Activated B cell treated with CpG ODN at 0.5 μM for 24 hours (primary cell): ENCODE results near the gene CNDP2. TPM values are rescaled to one million over a fixed set of nuclear protein-coding genes. Genes with fewer than 3 reads are reported as not detected.

Experiments
- ATAC-seq: fragments of 200-7000 bp; cut with Tn5 transposase; one replicate; pipeline ENCODE4 v1.10.0; 2021; ENCODE audit warnings: low read depth, mild to moderate bottlenecking, moderate library complexity
- CTCF ChIA-PET: fragments of 350-600 bp; sonication (Branson Sonifier 250); formaldehyde crosslinking; loops from one replicate; lab custom pipeline; 2021; ENCODE audit warnings: antibody characterized with exemption; lab: Charles Lee
- POLR2A ChIA-PET: fragments of 350-600 bp; sonication (Branson Sonifier 250); formaldehyde crosslinking; loops from one replicate; lab custom pipeline; 2021; ENCODE audit warnings: antibody characterized with exemption; lab: Charles Lee
- DNase-seq: peaks from one replicate; pipeline ENCODE4 v3.0.0; 2022
- H3K27ac Mint-ChIP-seq: one replicate; pipeline ENCODE4 v1.8.0; 2020; ENCODE audit warnings: mixed read lengths
- H3K27me3 Mint-ChIP-seq: one replicate; pipeline ENCODE4 v1.8.0; 2021; ENCODE audit warnings: mixed read lengths
- H3K36me3 Mint-ChIP-seq: one replicate; pipeline ENCODE4 v1.8.0; 2021; ENCODE audit warnings: low read depth, mixed read lengths
- H3K4me1 Mint-ChIP-seq: one replicate; pipeline ENCODE4 v1.8.0; 2021; ENCODE audit warnings: mixed read lengths
- H3K4me3 Mint-ChIP-seq: one replicate; pipeline ENCODE4 v1.8.0; 2020; ENCODE audit warnings: mild to moderate bottlenecking, mixed read lengths
- H3K9me3 Mint-ChIP-seq: one replicate; pipeline ENCODE4 v1.8.0; 2020; ENCODE audit warnings: mixed read lengths
- intact Hi-C: fragments of 100-400 bp; cut with micrococcal nuclease; formaldehyde crosslinking; loops from one replicate; pipeline ENCODE4 v1.15.1; 2024
- total RNA-seq: library from RNA; stranded (reverse); gene quantifications from 2 replicates; pipeline ENCODE4 v1.2.3, GENCODE V29; 2022
- TF ChIP-seq, protein P1 (sequence below): fragments of 200-600 bp; IDR thresholded peaks from one replicate; pipeline ENCODE4 v1.8.0; 2022; ENCODE audit warnings: antibody characterized with exemption, mild to moderate bottlenecking

Gene CNDP2
- total RNA-seq, 1 donor from 2014 or later: 208 TPM

DNA sequence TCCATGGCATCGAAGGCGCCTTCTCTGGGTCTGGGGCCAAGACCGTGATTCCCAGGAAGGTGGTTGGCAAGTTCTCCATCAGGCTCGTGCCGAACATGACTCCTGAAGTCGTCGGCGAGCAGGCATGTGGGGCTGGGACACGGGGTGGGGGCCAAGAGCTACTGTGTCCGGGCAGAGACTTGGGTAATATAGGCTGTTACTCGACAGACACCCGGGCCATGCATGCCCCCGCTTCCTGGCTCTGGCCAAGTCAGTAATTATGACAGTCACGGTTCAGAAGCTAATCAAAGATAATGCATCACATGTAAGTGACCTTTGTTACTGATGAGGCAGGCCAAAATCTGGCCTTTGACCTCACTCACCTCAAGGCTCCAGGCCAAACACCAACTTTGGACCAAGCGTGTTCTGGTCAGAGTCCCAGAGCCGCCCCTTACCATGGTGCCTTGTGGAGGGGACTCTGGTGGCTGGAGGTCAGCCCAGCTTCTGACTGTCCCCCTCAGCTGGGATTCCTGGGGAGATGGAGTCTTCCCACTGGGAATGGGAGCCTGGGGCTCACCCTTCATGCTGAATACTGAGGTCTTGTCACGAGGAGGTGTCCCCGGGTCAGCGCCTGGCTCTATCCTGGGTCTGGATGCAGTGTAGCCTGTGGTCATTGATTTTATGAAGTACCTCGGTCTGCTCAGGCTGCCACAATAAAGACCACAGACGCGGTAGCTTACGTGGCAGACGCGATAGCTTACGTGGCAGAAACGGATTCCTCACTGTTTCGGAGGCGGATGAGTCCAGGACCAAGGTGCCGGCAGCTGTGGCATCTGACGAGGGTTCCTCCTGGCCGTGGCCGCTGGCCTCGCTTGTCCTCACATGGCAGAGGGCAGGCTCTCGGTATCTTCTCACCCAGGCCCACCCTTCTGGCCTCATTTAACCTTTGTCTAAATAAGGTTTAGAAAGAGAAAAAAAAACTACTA is 20.4 kb downstream of the CNDP2 start:
- no peak for DNase-seq
- Mint-ChIP-seq H3K4me1 (no peaks in the 10 kb centered on the region), H3K4me3 (no peak overlapping the region), H3K9me3 (no peaks in the 10 kb centered on the region), H3K27me3 (no peaks in the 10 kb centered on the region), H3K36me3 (peaks cover 93% of the 10 kb centered on the region), H3K27ac (no peak overlapping the region)
- TF ChIP-seq, protein P1, sequence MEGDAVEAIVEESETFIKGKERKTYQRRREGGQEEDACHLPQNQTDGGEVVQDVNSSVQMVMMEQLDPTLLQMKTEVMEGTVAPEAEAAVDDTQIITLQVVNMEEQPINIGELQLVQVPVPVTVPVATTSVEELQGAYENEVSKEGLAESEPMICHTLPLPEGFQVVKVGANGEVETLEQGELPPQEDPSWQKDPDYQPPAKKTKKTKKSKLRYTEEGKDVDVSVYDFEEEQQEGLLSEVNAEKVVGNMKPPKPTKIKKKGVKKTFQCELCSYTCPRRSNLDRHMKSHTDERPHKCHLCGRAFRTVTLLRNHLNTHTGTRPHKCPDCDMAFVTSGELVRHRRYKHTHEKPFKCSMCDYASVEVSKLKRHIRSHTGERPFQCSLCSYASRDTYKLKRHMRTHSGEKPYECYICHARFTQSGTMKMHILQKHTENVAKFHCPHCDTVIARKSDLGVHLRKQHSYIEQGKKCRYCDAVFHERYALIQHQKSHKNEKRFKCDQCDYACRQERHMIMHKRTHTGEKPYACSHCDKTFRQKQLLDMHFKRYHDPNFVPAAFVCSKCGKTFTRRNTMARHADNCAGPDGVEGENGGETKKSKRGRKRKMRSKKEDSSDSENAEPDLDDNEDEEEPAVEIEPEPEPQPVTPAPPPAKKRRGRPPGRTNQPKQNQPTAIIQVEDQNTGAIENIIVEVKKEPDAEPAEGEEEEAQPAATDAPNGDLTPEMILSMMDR: no peak
- intact Hi-C loops: no loop called here
- ChIA-PET CTCF (no interaction called here), POLR2A (no interaction called here)
- ATAC-seq: no peak

DNA sequence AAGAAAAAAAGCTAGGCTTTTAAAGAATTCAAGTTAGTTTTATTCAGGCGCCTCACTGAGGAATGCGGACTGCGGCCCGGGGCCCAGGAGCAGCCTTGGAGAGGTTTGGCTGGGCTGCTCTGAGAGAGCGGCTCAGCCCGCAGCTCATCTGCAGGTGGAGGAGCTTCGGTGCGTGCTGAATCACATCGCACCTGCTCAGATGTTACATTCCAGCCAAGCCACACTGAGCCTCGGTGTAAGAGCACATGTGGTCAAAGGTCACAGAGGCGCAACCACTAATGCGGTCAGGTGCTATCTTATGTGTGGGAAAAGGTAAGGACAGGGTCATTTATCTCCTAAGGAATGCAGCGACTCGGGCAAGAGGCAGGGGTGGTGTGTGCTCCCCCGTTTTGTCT is 21.1 kb downstream of the CNDP2 start:
- Mint-ChIP-seq H3K36me3 (peaks cover 94% of the 10 kb centered on the region), H3K27ac (no peak overlapping the region)

DNA sequence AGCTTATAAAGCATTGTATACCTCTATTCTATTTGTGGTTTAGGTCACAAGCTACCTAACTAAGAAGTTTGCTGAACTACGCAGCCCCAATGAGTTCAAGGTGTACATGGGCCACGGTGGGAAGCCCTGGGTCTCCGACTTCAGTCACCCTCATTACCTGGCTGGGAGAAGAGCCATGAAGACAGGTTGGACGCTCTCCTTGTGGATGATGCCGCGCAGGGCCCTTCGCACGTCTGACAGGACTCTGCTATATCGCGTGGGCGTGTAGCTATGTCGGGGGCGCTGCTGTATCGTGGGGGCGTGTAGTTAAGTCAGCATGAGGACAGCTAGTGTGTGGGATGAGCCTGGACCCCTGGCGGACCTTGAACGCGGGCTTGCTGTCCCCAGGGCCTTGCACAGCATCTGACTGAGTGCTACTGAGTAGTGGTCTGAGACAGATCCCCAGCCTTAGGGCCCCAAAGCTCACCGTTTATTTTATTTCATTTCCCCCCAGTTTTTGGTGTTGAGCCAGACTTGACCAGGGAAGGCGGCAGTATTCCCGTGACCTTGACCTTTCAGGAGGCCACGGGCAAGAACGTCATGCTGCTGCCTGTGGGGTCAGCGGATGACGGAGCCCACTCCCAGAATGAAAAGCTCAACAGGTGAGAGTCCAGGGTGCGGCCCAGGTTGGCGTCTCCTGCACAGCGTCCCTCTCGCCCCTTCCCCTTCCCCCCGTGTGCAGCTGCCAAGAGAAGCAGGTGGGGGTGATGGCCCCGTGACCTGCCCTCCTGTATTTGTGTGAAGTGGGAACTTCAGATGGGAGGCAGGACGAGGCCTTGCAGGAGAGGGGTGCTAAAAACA is 22.5 kb downstream of the CNDP2 start:
- peaks cover 88% of the 10 kb centered on the region for H3K36me3 Mint-ChIP-seq
- CTCF ChIA-PET: no interaction called here
- POLR2A ChIA-PET: no interaction called here
- no peak overlapping the region for H3K27ac Mint-ChIP-seq
- no peaks in the 10 kb centered on the region for H3K4me1 Mint-ChIP-seq
- H3K4me3 Mint-ChIP-seq: no peak overlapping the region
- TF ChIP-seq, protein P1: no peak
- ATAC-seq (no peak), DNase-seq (no peak)
- H3K27me3 Mint-ChIP-seq: no peaks in the 10 kb centered on the region
- intact Hi-C loops: no loop called here
- no peaks in the 10 kb centered on the region for H3K9me3 Mint-ChIP-seq

More for the DNA sequence above, 21.1 kb downstream of the CNDP2 start:
- TF ChIP-seq, protein P1: no peak
- intact Hi-C loops: no loop called here
- POLR2A ChIA-PET: no interaction called here
- DNase-seq (no peak), ATAC-seq (no peak)
- Mint-ChIP-seq H3K27me3 (no peaks in the 10 kb centered on the region), H3K4me3 (no peak overlapping the region), H3K9me3 (no peaks in the 10 kb centered on the region), H3K4me1 (no peaks in the 10 kb centered on the region)
- CTCF ChIA-PET: no interaction called here

DNA sequence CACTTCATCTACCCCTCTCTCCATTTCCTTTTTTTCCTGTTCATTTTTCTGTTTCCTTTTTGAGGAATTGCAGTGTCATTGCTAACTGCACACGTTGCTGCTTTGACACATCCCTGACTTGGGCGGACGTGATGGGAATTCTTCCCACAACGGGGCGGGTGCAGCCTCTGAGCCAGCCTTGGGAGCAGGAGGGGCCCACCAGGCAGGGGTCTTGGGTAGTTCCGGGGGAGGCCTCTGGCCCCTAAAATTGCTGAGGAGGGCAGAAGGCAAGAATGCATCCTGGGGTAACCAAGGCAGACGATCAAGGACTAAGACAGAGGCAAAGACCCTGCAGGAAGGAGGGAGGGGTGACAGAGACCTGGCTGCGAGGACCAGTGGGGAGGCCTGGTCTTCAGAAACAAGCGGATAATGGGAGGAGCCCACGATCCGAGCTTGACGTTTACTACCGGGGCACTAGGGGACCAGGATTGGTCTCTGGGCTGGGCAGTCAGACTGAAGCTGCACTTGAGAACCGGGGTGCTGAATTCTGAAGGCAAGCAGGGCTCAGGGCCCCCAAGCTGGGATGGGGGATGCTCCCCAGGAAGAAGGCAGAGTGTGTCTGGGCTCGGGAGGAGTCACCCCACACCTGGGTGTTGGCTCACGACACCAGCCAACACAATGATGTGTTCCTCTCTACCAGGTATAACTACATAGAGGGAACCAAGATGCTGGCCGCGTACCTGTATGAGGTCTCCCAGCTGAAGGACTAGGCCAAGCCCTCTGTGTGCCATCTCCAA is 23.3 kb downstream of the CNDP2 start:
- ATAC-seq (no peak), DNase-seq (no peak)
- H3K9me3 Mint-ChIP-seq: no peaks in the 10 kb centered on the region
- H3K4me1 Mint-ChIP-seq: peaks cover 4% of the 10 kb centered on the region
- POLR2A ChIA-PET: no interaction called here
- CTCF ChIA-PET: no interaction called here
- TF ChIP-seq, protein P1: no peak
- H3K4me3 Mint-ChIP-seq: no peak overlapping the region
- intact Hi-C loops: no loop called here
- no peak overlapping the region for H3K27ac Mint-ChIP-seq
- H3K27me3 Mint-ChIP-seq: no peaks in the 10 kb centered on the region
- H3K36me3 Mint-ChIP-seq: peaks cover 83% of the 10 kb centered on the region
